Stimulated activated naive B cell treated with anti-CD40 and anti-IgM and Interleukin-4, amounts not matched to agents 10 μg/mL and 1 μg/mL and 100 μg/mL, for 72 hours (primary cell): Measurements from ENCODE around the gene PNO1.
"Not testable (repeated sequence)": the region's sequence is repeated elsewhere in the genome, so short reads cannot be mapped to it uniquely, and the experiment has no call there.

ENCODE experiments used
- ATAC-seq, 2 donors: fragments of 150-1000 bp; cut with Tn5 transposase; replicated peaks; 2 replicates each; pipeline ENCODE4 v1.10.0; 2021; ENCODE audit warnings: moderate library complexity in 1 of 2
- DNase-seq: peaks from one replicate; pipeline ENCODE4 v3.0.0; 2021
- H3K27ac Mint-ChIP-seq: one replicate; pipeline ENCODE4 v1.8.0; 2022; ENCODE audit warnings: mild to moderate bottlenecking, mixed read lengths
- H3K27me3 Mint-ChIP-seq, 2 donors: one replicate each; pipeline ENCODE4 v1.8.0; 2022; ENCODE audit warnings: mixed read lengths in 2 of 2
- H3K36me3 Mint-ChIP-seq, 2 donors: one replicate each; pipeline ENCODE4 v1.8.0; 2022; ENCODE audit warnings: mixed read lengths in 2 of 2, mild to moderate bottlenecking in 1 of 2
- H3K4me1 Mint-ChIP-seq, 2 donors: one replicate each; pipeline ENCODE4 v1.8.0; 2022; ENCODE audit warnings: mixed read lengths in 2 of 2, mild to moderate bottlenecking in 1 of 2
- H3K4me3 Mint-ChIP-seq, 2 donors: one replicate each; pipeline ENCODE4 v1.8.0; 2022; ENCODE audit warnings: mild to moderate bottlenecking in 2 of 2, mixed read lengths in 2 of 2, moderate library complexity in 1 of 2
- H3K9me3 Mint-ChIP-seq, 2 donors: one replicate each; pipeline ENCODE4 v1.8.0; 2022; ENCODE audit warnings: mixed read lengths in 2 of 2, mild to moderate bottlenecking in 1 of 2

Gene PNO1

DNA sequence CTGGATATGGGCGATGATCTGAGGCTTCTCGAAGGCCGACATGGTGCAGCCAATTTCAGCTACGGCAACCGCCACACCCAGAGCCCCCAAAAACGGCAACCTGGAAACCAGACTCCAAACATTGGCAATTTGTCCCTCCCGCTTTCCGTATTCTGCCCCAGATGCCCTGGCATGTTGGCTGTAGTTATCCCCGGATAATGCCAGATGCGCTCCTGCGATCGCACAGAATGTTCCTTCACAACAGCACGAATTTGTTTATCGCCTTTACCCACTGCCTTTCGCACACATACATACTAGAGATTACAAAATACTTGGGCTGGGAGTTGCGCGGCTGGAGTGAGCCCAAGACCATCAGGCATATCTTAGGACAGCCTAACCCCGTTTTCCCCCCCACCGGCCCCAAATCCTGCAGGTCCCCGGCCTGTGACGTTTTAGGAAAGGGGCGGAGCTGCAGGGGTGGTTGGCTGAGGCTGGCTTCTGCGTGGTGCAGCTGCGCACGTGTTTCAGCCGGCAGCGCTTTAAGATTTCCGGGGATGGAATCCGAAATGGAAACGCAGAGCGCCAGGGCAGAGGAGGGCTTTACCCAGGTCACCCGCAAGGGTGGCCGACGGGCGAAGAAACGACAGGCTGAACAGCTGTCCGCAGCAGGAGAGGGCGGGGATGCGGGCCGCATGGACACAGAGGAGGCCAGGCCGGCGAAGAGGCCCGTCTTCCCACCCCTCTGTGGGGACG lies at the start of gene PNO1:
Gene PNO1 (plus strand): TSS at position 487 of the 732 bp plus-strand sequence. CDS start 47 bp downstream, at position 534.
- H3K36me3 Mint-ChIP-seq = peaks cover 21 to 25% of the 10 kb centered on the region in 2 donors
- DNase-seq = peak; percentile 92
- H3K4me1 Mint-ChIP-seq = peaks cover 22 to 29% of the 10 kb centered on the region in 2 donors
- peak; percentile 94 to 96 for ATAC-seq
- H3K27ac Mint-ChIP-seq = peak within 1 kb of the TSS; percentile 100
- H3K27me3 Mint-ChIP-seq = no peaks in the 10 kb centered on the region
- no peaks in the 10 kb centered on the region for H3K9me3 Mint-ChIP-seq
- peak within 1 kb of the TSS; percentile 98 to 99 for H3K4me3 Mint-ChIP-seq

DNA sequence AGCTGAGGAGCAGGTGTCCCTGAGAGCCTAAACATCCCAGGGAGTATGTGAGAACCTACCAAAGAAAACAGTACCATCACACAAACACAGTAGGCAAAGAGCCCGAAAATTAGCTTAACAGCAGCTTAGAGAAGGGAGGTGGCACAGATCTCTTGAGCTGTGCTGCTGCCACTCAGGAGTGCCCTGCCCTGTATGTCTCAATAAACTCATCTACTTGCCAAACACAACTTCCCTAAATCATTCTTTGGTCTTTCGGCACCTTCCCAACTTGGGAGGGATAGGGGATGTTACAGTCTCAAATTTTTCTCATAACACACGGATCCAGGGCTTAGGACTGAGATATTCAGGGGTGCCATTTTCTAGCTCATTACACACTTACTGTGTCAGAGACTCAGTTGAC lies 49.6 kb upstream of the PNO1 start:
- Mint-ChIP-seq H3K4me1 (peaks cover 0 to 5% of the 10 kb centered on the region in 2 donors), H3K4me3 (no peak overlapping the region), H3K27me3 (no peaks in the 10 kb centered on the region), H3K27ac (no peak overlapping the region), H3K36me3 (peaks cover 11% of the 10 kb centered on the region in 2 donors), H3K9me3 (peaks cover 9 to 16% of the 10 kb centered on the region in 2 donors)
- ATAC-seq (no peak), DNase-seq (no peak)

DNA sequence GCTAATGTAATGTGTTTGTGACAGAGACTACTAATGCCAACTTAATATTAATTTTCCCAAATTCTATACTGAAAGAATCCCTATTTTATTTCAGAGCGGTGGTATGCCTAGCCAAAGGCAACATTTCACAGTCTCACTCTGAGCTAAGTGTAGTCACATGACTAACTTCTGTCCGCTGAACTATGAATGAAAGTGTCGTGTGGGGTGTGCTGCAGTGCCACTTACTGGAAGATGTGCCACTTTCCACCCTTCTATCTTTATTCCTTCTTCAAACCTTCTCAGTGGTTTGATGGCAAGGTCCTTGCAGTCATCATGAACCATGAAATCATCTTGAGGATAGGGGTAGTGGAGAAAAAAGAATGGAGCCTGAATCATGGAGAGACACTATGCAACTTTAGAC lies 47.6 kb upstream of the PNO1 start:
- DNase-seq (no peak), ATAC-seq (no peak)
- Mint-ChIP-seq H3K27ac (no peak overlapping the region), H3K9me3 (peaks cover 9 to 13% of the 10 kb centered on the region in 2 donors), H3K27me3 (no peaks in the 10 kb centered on the region), H3K36me3 (peaks cover 11% of the 10 kb centered on the region in 2 donors), H3K4me3 (no peak overlapping the region), H3K4me1 (peaks cover 0 to 5% of the 10 kb centered on the region in 2 donors)

DNA sequence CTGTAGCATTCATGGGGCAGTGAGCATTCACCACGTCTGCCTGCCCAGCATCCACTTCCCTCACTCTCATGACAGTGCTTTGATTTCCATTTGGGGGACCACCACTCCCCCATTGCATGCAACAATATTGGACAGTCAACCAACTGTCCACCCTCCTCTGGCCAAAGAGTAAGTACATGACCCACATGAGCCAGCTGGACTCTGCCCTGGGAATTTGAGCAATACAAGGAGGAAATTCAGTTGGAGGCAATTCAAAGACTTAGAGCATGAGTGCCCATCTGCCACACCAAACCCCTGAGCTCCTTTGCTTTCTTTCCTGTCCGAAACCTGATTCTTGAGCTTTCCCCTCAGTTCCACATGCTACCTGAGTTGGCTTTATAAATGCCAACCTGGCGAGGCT lies 41.7 kb upstream of the PNO1 start:
- ATAC-seq (no peak), DNase-seq (no peak)
- Mint-ChIP-seq H3K4me3 (no peak overlapping the region), H3K9me3 (no peaks in the 10 kb centered on the region), H3K27me3 (no peaks in the 10 kb centered on the region), H3K4me1 (peaks cover 4 to 6% of the 10 kb centered on the region in 2 donors), H3K27ac (no peak overlapping the region), H3K36me3 (no peaks in the 10 kb centered on the region)

DNA sequence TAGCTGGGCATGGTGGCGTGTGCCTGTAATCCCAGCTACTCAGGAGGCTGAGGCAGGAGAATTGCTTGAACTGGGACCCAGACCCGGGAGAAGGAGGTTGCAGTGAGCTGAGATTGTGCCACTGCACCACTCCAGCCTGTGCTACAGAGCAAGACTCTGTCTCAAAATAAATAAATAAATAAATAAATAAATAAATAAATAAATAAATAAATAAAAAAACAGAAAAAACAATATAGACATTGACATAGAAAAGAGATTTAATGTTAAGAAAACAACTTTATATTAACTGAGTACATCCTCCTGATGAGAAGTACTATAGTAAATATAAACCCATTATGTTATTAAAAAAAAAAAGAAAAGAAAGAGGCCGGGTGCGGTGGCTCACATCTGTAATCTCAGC lies 39.8 kb upstream of the PNO1 start:
- not testable (repeated sequence) for H3K27me3 Mint-ChIP-seq, H3K36me3 Mint-ChIP-seq, H3K4me3 Mint-ChIP-seq, DNase-seq, H3K9me3 Mint-ChIP-seq, ATAC-seq, H3K27ac Mint-ChIP-seq
- H3K4me1 Mint-ChIP-seq = peaks cover 16 to 24% of the 10 kb centered on the region in 2 donors

DNA sequence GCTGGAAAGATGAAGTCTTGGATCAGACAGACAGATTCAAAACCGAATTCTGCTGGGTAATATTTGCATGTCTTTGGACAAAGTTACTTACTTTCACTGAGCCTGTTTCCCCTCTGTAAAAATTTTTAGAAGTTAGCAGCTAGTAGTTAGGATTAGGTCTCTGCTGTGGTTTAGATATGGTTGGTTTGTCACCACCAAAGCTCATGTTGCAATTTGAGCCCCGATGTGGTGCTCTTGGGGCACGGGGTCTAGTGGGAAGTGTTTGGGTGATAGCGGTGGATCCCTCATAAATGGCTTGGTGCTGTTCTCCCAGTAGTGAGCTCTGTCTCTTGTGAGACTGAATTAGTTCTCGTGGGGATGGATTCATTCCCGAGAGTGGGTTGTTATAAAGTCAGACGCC lies 38.9 kb upstream of the PNO1 start:
- Mint-ChIP-seq H3K27ac (peak overlapping the region; percentile 37), H3K4me3 (no peak overlapping the region), H3K36me3 (no peaks in the 10 kb centered on the region), H3K4me1 (peaks cover 16 to 24% of the 10 kb centered on the region in 2 donors), H3K9me3 (no peaks in the 10 kb centered on the region), H3K27me3 (no peaks in the 10 kb centered on the region)
- DNase-seq = no peak
- no peak for ATAC-seq

DNA sequence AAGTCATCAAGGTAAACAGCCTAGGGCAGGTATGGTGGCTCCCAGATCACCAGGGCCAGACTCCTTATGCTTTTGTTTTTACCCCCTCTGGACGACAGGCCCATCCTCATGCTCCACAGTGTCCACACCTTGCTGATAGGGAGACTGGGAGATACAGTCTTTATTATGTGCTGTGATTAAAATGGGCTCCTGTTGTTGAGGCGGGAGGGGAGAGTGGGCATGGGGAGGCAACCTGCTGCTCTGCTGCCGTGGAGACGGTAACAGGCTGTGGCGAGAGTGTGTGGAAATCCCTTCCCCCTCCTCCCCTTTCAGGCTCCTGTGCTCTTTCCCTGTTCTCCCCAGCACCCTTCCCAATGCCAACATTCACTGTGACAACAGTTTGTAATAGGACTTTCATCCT lies 38.2 kb upstream of the PNO1 start:
- DNase-seq = no peak
- peak overlapping the region; percentile 51 for H3K27ac Mint-ChIP-seq
- no peaks in the 10 kb centered on the region for H3K9me3 Mint-ChIP-seq
- no peaks in the 10 kb centered on the region for H3K27me3 Mint-ChIP-seq
- H3K4me1 Mint-ChIP-seq = peaks cover 16 to 24% of the 10 kb centered on the region in 2 donors
- ATAC-seq = no peak
- H3K36me3 Mint-ChIP-seq = no peaks in the 10 kb centered on the region
- H3K4me3 Mint-ChIP-seq = no peak overlapping the region

DNA sequence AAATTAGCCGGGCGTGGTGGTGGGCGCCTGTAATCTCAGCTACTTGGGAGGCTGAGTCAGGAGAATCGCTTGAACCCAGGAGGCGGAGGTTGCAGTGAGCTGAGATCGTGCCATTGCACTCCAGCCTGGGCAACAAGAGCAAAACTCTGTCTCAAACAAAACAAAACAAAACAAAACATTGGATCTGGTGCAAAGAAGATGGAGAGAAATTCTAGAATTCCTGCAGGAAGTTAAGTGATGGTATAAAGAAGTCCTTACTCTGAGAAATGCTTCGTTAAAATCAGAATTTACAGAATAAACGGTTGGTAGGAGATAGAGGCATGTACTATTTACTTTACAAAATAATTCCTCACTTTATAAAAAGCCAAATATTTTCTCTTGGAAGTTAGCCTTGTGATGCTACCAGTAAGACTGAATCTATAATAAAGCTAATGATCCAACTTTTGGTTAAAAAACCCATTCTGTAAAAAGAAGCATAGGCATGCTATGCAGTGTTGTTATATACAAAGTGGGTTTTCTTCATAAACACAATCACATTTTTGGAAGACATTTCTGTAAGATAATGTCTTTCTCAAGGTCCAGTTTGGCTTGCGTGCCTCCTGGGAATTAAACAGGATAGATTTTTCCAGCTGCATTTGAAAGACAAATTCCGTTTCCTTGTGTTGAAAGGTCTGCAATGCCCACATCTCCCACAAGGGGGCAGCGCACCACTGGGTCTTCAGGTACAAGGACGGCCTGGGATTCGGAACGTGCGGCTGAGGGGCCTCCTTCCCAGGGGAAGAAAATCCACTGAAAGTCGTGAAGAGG lies 35.6 kb upstream of the PNO1 start:
- no peak for ATAC-seq
- Mint-ChIP-seq H3K4me1 (peaks cover 17 to 25% of the 10 kb centered on the region in 2 donors), H3K9me3 (no peaks in the 10 kb centered on the region), H3K27me3 (no peaks in the 10 kb centered on the region), H3K27ac (peak overlapping the region; percentile 90), H3K36me3 (no peaks in the 10 kb centered on the region), H3K4me3 (peak overlapping the region; percentile 37 to 66)
- DNase-seq = peak; percentile 52

DNA sequence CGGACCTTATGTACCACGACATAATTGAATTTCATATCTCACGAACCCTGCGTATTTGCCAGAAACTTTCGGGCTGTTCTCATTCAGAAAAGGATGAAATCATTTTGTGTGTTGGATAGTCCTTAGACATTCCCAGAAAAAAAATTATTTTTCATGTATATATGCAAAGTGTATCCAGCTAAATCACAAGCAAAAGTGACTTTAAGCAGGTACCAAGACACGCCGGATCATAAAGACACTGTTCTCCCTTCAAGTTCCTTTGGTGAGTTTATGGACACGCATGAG lies 35.1 kb upstream of the PNO1 start:
- no peaks in the 10 kb centered on the region for H3K27me3 Mint-ChIP-seq
- peaks cover 0 to 1% of the 10 kb centered on the region in 2 donors for H3K36me3 Mint-ChIP-seq
- H3K9me3 Mint-ChIP-seq = no peaks in the 10 kb centered on the region
- ATAC-seq = no peak
- peak overlapping the region; percentile 37 to 66 for H3K4me3 Mint-ChIP-seq
- peaks cover 22 to 30% of the 10 kb centered on the region in 2 donors for H3K4me1 Mint-ChIP-seq
- DNase-seq = no peak
- no peak overlapping the region for H3K27ac Mint-ChIP-seq

DNA sequence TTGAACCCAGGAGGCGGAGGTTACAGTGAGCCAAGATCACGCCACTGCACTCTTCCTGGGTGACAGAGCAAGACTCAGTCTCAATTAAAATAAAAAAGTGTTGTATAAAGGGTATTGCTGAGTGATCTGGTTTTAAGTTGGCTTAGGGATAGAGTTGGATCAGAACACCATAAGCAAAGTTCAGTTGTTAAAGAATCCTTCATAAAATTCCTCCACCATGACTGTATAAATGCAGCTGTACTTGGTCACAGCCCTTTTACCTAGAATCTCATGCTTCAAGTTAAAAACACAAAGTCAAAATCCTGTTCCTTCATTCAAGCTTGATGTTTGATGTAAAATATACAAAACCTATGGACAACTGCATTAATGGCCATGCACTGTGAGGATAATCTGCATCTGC lies 33.4 kb upstream of the PNO1 start:
- Mint-ChIP-seq H3K4me3 (no peak overlapping the region), H3K27me3 (no peaks in the 10 kb centered on the region), H3K27ac (no peak overlapping the region), H3K9me3 (no peaks in the 10 kb centered on the region), H3K36me3 (peaks cover 0 to 9% of the 10 kb centered on the region in 2 donors), H3K4me1 (peaks cover 29 to 40% of the 10 kb centered on the region in 2 donors)
- DNase-seq (no peak), ATAC-seq (no peak)

DNA sequence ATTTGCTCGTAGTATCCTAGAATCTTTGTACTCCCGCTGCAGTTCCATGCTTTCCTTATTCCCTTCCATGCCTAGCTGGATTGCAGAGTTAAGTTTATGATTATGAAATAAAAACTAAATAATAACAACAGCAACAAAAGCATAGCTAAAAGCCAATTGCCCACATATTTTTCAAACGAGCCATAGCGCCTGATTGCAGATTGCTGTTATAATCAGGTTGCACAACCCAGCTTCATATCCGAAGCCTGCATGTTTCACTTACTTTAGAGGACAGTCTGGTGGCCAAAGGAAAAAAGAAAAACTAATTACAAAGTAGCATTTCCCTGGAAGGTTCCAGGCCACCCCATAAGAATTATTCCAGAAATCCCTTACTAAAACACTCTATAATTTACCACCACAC lies 31.9 kb upstream of the PNO1 start:
- H3K4me3 Mint-ChIP-seq = no peak overlapping the region
- no peaks in the 10 kb centered on the region for H3K9me3 Mint-ChIP-seq
- H3K4me1 Mint-ChIP-seq = peaks cover 27 to 35% of the 10 kb centered on the region in 2 donors
- ATAC-seq (no peak), DNase-seq (no peak)
- H3K27me3 Mint-ChIP-seq = no peaks in the 10 kb centered on the region
- H3K36me3 Mint-ChIP-seq = peaks cover 4 to 13% of the 10 kb centered on the region in 2 donors
- H3K27ac Mint-ChIP-seq = no peak overlapping the region

DNA sequence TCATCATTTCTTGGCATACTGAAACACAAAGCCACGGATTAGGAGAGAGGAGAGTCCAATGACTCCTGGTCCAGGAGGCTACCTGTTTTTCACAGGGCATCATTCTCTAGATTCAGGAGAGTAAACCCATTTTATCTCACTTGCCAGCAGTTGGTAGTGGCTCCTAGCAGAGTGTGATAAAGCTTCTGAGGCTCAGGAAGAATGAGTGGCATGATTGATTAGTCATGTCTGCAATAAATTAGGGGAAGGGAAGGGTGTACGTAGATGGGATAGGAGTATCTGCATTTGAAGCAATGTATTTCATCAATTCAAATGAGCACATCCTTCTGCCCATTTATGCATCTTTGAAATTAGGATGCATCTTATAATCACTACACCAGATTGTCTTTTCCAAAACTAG lies 31.1 kb upstream of the PNO1 start:
- no peak overlapping the region for H3K4me3 Mint-ChIP-seq
- H3K4me1 Mint-ChIP-seq = peaks cover 20 to 28% of the 10 kb centered on the region in 2 donors
- ATAC-seq (no peak), DNase-seq (no peak)
- no peak overlapping the region for H3K27ac Mint-ChIP-seq
- H3K36me3 Mint-ChIP-seq = peaks cover 4 to 13% of the 10 kb centered on the region in 2 donors
- no peaks in the 10 kb centered on the region for H3K27me3 Mint-ChIP-seq
- no peaks in the 10 kb centered on the region for H3K9me3 Mint-ChIP-seq

DNA sequence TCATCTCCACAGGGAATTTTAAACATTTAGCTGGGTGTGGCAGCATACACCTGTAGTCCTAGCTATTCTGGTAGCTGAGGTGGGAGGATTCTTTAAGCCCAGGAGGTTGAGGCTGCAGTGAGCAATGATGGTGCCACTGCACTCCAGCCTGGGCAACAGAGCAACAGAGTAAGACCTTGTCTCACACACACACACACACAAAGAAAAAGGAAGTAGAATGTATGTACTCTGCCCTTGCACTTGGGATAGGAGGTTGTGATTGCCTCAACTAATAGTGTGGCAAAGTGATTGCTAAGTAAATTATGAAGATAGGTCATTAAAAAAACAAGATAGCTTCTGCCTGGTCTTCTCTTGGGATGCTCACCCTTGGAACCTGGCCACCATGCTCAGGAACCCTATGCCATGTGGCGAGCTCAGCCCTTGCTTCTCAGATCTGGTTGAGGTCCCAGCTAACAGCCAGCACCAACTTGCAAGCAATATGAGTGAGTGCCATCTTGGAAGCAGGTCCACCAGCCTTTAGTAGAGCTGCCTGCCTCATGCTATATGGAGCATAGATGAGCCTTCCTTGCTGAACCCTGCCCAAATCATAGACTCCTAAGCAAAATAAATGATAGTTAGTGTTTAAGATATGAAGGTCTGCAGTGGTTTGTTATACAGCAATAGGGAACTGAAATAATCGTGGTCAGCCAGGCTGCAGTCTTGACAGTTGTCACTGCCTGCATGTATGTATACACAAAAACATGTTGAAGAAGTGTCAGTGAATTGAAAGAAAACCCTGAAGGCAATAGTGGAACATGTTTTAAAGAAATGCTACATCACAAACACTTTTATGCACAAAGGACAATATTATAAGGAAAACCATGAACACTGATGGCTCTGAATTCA lies 30.1 kb upstream of the PNO1 start:
- H3K27me3 Mint-ChIP-seq = no peaks in the 10 kb centered on the region
- no peak overlapping the region for H3K27ac Mint-ChIP-seq
- no peak overlapping the region for H3K4me3 Mint-ChIP-seq
- DNase-seq = no peak
- H3K36me3 Mint-ChIP-seq = peaks cover 4 to 13% of the 10 kb centered on the region in 2 donors
- no peaks in the 10 kb centered on the region for H3K9me3 Mint-ChIP-seq
- peaks cover 13 to 17% of the 10 kb centered on the region in 2 donors for H3K4me1 Mint-ChIP-seq
- ATAC-seq = peak; percentile 97 to 98

DNA sequence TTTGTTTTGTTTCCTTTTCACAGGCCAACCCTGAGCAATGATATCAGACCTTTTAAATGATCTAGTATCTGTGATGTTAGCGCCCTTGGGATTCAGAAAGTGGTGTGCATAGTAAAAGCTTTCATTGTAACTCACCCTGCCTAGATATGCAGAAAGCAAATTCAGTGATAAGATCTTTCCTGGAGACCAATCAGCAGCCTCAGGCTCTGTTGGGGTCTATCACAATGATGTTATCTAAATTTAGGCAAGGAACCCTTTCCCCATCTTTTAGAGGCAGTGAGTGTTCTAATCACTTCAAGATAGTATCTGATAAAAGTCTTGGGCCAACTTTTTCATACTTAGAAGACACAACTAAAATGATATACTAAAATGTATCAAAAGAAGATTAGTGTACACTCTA lies 23.6 kb upstream of the PNO1 start:
- Mint-ChIP-seq H3K27me3 (no peaks in the 10 kb centered on the region), H3K9me3 (no peaks in the 10 kb centered on the region), H3K36me3 (peaks cover 24 to 34% of the 10 kb centered on the region in 2 donors), H3K27ac (no peak overlapping the region), H3K4me1 (peaks cover 0 to 2% of the 10 kb centered on the region in 2 donors), H3K4me3 (no peak overlapping the region)
- no peak for DNase-seq
- no peak for ATAC-seq
